ENCODE results near the gene ZNF853. TPM values are rescaled to one million over a fixed set of nuclear protein-coding genes. Genes with fewer than 3 reads are reported as not detected.

ZNF853 gene
- total RNA-seq, 4 donors from 2014 or later = 0.61 to 9.3 (median 2.1) TPM

DNA sequence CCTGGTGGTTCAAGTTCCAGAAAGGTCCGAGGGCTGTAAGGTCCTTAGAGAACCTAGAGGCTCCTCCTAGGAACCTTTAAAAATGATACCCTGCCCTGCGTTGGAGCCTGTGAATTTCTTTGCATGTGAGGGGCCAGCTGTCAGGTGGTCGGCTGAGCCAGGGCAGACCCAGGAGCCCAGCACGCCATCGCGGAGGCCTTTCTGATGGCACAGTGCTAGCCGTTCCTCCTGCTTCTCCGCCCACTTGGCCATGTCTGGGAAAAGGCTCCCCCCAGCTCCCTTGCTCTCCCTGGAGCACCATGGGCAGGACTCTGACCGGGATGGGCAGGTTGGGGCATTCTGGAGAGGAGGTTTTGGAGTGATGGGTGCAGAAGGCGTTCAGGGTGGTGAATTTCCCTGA, 29.3 kb downstream of the ZNF853 start:
- WGBS, 2 donors = 94% methylated on average over 3 of the region's 10 CpGs; no CpG with 5 or more reads in 1 of the 2 donors
- DNase-seq = no peak
- H3K36me3 ChIP-seq = peaks cover 43 to 100% (median 49%) of the 10 kb centered on the region in 3 donors
- TF ChIP-seq, protein P1, sequence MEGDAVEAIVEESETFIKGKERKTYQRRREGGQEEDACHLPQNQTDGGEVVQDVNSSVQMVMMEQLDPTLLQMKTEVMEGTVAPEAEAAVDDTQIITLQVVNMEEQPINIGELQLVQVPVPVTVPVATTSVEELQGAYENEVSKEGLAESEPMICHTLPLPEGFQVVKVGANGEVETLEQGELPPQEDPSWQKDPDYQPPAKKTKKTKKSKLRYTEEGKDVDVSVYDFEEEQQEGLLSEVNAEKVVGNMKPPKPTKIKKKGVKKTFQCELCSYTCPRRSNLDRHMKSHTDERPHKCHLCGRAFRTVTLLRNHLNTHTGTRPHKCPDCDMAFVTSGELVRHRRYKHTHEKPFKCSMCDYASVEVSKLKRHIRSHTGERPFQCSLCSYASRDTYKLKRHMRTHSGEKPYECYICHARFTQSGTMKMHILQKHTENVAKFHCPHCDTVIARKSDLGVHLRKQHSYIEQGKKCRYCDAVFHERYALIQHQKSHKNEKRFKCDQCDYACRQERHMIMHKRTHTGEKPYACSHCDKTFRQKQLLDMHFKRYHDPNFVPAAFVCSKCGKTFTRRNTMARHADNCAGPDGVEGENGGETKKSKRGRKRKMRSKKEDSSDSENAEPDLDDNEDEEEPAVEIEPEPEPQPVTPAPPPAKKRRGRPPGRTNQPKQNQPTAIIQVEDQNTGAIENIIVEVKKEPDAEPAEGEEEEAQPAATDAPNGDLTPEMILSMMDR (IDR thresholded peaks at IDR 0.05) = no peak
- no peak for TF ChIP-seq POLR2A (IDR thresholded peaks at IDR 0.05)
- H3K27ac ChIP-seq = no peak overlapping the region
- no peaks in the 10 kb centered on the region for H3K27me3 ChIP-seq
- H3K9me3 ChIP-seq = no peaks in the 10 kb centered on the region
- H3K4me1 ChIP-seq = peaks cover 0 to 12% (median 0%) of the 10 kb centered on the region in 3 donors
- intact Hi-C loops (cut with DNase I) = no loop called here
- H3K4me3 ChIP-seq = no peak overlapping the region

DNA sequence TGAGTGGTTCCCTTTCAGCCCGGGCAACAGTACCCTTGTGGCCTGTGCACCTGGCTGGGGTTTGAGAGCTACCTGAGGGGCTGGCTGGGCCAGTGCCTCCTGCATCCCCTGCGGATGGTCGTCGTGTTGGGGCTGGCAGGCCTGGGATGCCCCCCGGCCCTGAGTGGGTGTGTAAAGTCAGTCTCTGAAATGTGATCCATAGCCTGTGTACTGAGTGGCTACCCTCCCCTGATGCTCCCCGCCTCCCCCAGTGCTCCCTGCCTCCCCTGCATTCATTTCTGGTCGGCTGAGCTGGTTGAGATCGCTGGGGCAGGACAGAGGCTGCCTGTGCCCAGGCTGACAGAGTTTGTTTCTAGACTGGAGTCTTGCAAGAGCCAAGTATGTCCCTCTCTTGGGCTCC, 31.1 kb downstream of the ZNF853 start:
- H3K9me3 ChIP-seq = no peaks in the 10 kb centered on the region
- TF ChIP-seq, protein P1 (IDR thresholded peaks at IDR 0.05) = no peak
- TF ChIP-seq POLR2A (IDR thresholded peaks at IDR 0.05) = no peak
- no peak for DNase-seq
- WGBS, 2 donors = 70 to 100% methylated on average over 2 of the region's 8 CpGs
- no peaks in the 10 kb centered on the region for H3K27me3 ChIP-seq
- H3K36me3 ChIP-seq = peaks cover 36 to 100% (median 50%) of the 10 kb centered on the region in 3 donors
- H3K4me1 ChIP-seq = peaks cover 0 to 2% (median 0%) of the 10 kb centered on the region in 3 donors
- intact Hi-C loops (cut with DNase I) = no loop called here
- H3K27ac ChIP-seq = no peak overlapping the region
- no peak overlapping the region for H3K4me3 ChIP-seq

DNA sequence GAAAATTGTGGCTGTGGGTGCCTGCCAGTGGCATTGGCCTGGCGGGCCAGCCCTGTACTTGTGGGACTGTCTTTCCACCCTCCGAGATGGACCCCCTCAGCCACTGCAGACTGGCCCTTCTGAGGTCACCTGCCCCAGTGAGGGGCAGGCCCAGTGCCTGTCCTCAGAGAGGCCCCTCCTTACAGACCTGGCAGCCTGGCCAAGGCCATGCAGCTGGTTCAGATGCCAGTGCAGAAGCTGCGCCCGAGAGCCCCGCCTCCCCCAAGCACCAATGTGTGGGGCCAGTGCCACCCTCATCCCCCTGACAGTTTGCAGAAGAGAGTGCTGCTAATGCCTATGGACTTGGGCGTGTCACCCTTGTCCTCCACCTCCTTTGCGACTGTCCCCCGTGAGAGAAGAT, 31.7 kb downstream of the ZNF853 start:
- DNase-seq = no peak
- H3K4me1 ChIP-seq = no peaks in the 10 kb centered on the region
- TF ChIP-seq POLR2A (IDR thresholded peaks at IDR 0.05) = no peak
- TF ChIP-seq, protein P1 (IDR thresholded peaks at IDR 0.05) = no peak
- no peak overlapping the region for H3K27ac ChIP-seq
- H3K27me3 ChIP-seq = no peaks in the 10 kb centered on the region
- intact Hi-C loops (cut with DNase I) = no loop called here
- no peak overlapping the region for H3K4me3 ChIP-seq
- no peaks in the 10 kb centered on the region for H3K9me3 ChIP-seq
- 93 to 100% methylated on average over 1 to 2 of the region's 8 CpGs for WGBS, 2 donors
- H3K36me3 ChIP-seq = peaks cover 33 to 100% (median 52%) of the 10 kb centered on the region in 3 donors

DNA sequence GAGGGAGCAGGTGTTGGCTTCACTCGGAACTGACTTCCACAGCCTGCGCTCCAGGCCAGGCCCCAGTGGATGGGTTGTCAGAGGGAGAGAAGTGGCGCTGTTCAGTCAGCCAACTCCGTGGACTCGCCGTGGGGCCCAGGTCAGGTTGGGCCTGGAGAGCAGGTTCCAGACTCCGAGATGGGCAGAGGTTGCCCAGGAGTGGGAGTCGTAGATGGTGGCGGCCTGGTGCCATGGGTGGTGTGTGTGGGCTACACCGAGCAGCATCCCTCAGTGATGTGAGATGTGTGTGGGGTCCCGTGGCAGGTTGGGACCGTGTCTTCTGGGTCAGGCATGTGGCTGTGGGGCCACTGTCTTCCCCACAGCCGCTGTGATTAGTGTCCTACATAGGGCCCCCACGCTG, 32.1 kb downstream of the ZNF853 start:
- no peak for DNase-seq
- Histone ChIP-seq H3K27me3 (no peaks in the 10 kb centered on the region), H3K9me3 (peaks cover 0 to 3% (median 0%) of the 10 kb centered on the region in 3 donors), H3K4me1 (no peaks in the 10 kb centered on the region), H3K27ac (no peak overlapping the region), H3K4me3 (no peak overlapping the region), H3K36me3 (peaks cover 35 to 100% (median 52%) of the 10 kb centered on the region in 3 donors)
- 70 to 92% methylated on average over 2 to 8 of the region's 14 CpGs for WGBS, 2 donors
- intact Hi-C loops (cut with DNase I) = no loop called here
- TF ChIP-seq, protein P1 (IDR thresholded peaks at IDR 0.05) = no peak
- TF ChIP-seq POLR2A (IDR thresholded peaks at IDR 0.05) = no peak

DNA sequence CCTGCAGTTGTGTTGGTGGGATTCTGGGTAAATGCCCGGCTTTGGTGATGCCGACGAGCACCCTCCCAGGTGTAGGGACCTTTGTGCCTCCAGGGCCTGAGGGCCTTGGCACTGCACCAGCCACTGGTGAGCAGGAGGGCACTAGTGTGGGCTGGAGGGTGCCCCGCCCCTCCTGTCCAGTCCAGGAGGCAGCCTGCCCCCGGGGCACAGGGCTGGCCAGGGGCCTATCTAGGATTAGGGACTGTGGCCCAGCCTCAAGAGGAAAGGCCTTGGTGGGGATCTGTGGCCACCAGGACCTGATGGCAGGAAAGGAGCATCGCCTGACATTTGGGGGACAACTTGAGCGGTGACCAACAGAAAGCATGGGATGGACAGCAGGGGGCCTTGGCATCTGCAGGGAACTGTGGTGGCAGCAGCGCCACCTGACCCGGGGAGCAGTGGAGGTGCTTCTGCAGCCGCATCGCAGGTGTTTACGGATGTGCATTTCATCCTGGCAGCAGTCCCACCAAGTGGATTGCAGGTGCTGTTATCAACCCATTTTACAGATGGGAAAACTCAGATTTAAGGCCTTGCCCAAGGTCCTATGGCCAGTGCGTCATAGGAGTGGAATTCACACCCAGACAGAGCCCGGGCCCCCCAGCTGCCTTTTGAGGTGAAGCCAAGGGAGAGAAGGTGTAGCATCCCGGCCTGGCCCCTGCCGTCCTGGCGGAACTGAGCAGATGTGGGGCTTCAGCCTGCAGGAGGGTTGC, 32.8 kb downstream of the ZNF853 start:
- no peak for DNase-seq
- Histone ChIP-seq H3K36me3 (peaks cover 32 to 100% (median 49%) of the 10 kb centered on the region in 3 donors), H3K4me3 (no peak overlapping the region), H3K27me3 (no peaks in the 10 kb centered on the region), H3K9me3 (peaks cover 0 to 10% (median 0%) of the 10 kb centered on the region in 3 donors), H3K4me1 (no peaks in the 10 kb centered on the region), H3K27ac (no peak overlapping the region)
- WGBS, 2 donors = 87 to 96% methylated on average over 9 to 12 of the region's 17 CpGs
- TF ChIP-seq, protein P1 (IDR thresholded peaks at IDR 0.05) = no peak
- no peak for TF ChIP-seq POLR2A (IDR thresholded peaks at IDR 0.05)
- intact Hi-C loops (cut with DNase I) = no loop called here
